Raji (cell line): ENCODE data around the gene ENTPD8.

Experiments
- POLR2A ChIP-seq: IDR thresholded peaks from 2 replicates; pipeline ENCODE4 v1.6.1; 2011; ENCODE audit warnings: low read depth, low read length, control low read depth; ENCODE audit not compliant: insufficient read depth

The ENTPD8 gene

GRCh38 chr9:137439158-137439714 lies 1.9 kb downstream of the ENTPD8 start:
- TF ChIP-seq POLR2A: no peak

GRCh38 chr9:137438591-137439157 lies 2.5 kb downstream of the ENTPD8 start:
- TF ChIP-seq POLR2A: no peak

- TF ChIP-seq POLR2A: no peak
Measured at GRCh38 chr9:137437691-137438590, 3.2 kb downstream of the ENTPD8 start.

- no peak for TF ChIP-seq POLR2A
Measured at GRCh38 chr9:137436761-137437600, 4.2 kb downstream of the ENTPD8 start.

GRCh38 chr9:137435980-137436760 lies 5.0 kb downstream of the ENTPD8 start:
- no peak for TF ChIP-seq POLR2A

- TF ChIP-seq POLR2A: no peak
Measured at GRCh38 chr9:137435381-137435891, 5.7 kb downstream of the ENTPD8 start.

- no peak for TF ChIP-seq POLR2A
Measured at GRCh38 chr9:137434498-137435380, 6.4 kb downstream of the ENTPD8 start.

- no peak for TF ChIP-seq POLR2A
Measured at GRCh38 chr9:137433916-137434431, 7.2 kb downstream of the ENTPD8 start.

- TF ChIP-seq POLR2A: no peak
Measured at GRCh38 chr9:137433349-137433915, 7.7 kb downstream of the ENTPD8 start.

GRCh38 chr9:137432687-137433348 lies 8.3 kb downstream of the ENTPD8 start:
- TF ChIP-seq POLR2A: no peak

- TF ChIP-seq POLR2A: no peak
Measured at GRCh38 chr9:137431416-137431931, 9.7 kb downstream of the ENTPD8 start.
